Memory B cell (primary cell): ENCODE data around the gene ZEB1.

ENCODE experiments used
- ATAC-seq: fragments of 150-1000 bp; cut with Tn5 transposase; 2 replicates; pipeline ENCODE4 v1.10.0; 2021; ENCODE audit warnings: low read depth, mild to moderate bottlenecking, moderate library complexity
- DNase-seq, 2 donors: peaks; one replicate each; pipeline ENCODE4 v3.0.0; 2022; ENCODE audit warnings: low spot score in 2 of 2
- H3K27ac Mint-ChIP-seq: one replicate; pipeline ENCODE4 v1.8.0; 2022; ENCODE audit warnings: mild to moderate bottlenecking, moderate library complexity, mixed read lengths
- H3K27me3 Mint-ChIP-seq: one replicate; pipeline ENCODE4 v1.8.0; 2022; ENCODE audit warnings: mixed read lengths
- H3K36me3 Mint-ChIP-seq: one replicate; pipeline ENCODE4 v1.8.0; 2022; ENCODE audit warnings: mild to moderate bottlenecking, mixed read lengths
- H3K4me1 Mint-ChIP-seq: one replicate; pipeline ENCODE4 v1.8.0; 2022; ENCODE audit warnings: mixed read lengths
- H3K4me3 Mint-ChIP-seq: one replicate; pipeline ENCODE4 v1.8.0; 2022; ENCODE audit warnings: mild to moderate bottlenecking, moderate library complexity, mixed read lengths
- H3K9me3 Mint-ChIP-seq: one replicate; pipeline ENCODE4 v1.8.0; 2022; ENCODE audit warnings: mixed read lengths

The ZEB1 gene

GRCh38 chr10:31304291-31304970 lies 14.6 kb upstream of the ZEB1 start:
- Mint-ChIP-seq H3K9me3 (no peaks in the 10 kb centered on the region), H3K4me3 (no peak overlapping the region), H3K27ac (no peak overlapping the region), H3K4me1 (no peaks in the 10 kb centered on the region), H3K36me3 (peaks cover 3% of the 10 kb centered on the region), H3K27me3 (no peaks in the 10 kb centered on the region)
- ATAC-seq: no peak
- DNase-seq: no peak

GRCh38 chr10:31313396-31313795 lies 5.6 kb upstream of the ZEB1 start:
- Mint-ChIP-seq H3K9me3 (no peaks in the 10 kb centered on the region), H3K4me1 (peaks cover 13% of the 10 kb centered on the region), H3K4me3 (no peak overlapping the region), H3K27me3 (no peaks in the 10 kb centered on the region), H3K27ac (no peak overlapping the region), H3K36me3 (peaks cover 8% of the 10 kb centered on the region)
- no peak for DNase-seq
- ATAC-seq: no peak

GRCh38 chr10:31314256-31315150 lies 4.5 kb upstream of the ZEB1 start:
- Mint-ChIP-seq H3K4me1 (peaks cover 13% of the 10 kb centered on the region), H3K4me3 (no peak overlapping the region)

GRCh38 chr10:31315453-31315852 lies 3.6 kb upstream of the ZEB1 start:
- DNase-seq (no peak), ATAC-seq (no peak)
- H3K36me3 Mint-ChIP-seq: peaks cover 4% of the 10 kb centered on the region
- H3K27me3 Mint-ChIP-seq: no peaks in the 10 kb centered on the region
- H3K9me3 Mint-ChIP-seq: no peaks in the 10 kb centered on the region
- no peak overlapping the region for H3K4me3 Mint-ChIP-seq
- H3K4me1 Mint-ChIP-seq: peaks cover 13% of the 10 kb centered on the region
- no peak overlapping the region for H3K27ac Mint-ChIP-seq

More at GRCh38 chr10:31314256-31315150, 4.5 kb upstream of the ZEB1 start:
- H3K9me3 Mint-ChIP-seq: no peaks in the 10 kb centered on the region
- H3K27ac Mint-ChIP-seq: peak overlapping the region; percentile 51
- DNase-seq: no peak
- H3K27me3 Mint-ChIP-seq: no peaks in the 10 kb centered on the region
- ATAC-seq: no peak
- H3K36me3 Mint-ChIP-seq: peaks cover 5% of the 10 kb centered on the region

GRCh38 chr10:31317171-31317570 lies 1.8 kb upstream of the ZEB1 start:
- ATAC-seq (no peak), DNase-seq (no peak)
- Mint-ChIP-seq H3K9me3 (no peaks in the 10 kb centered on the region), H3K36me3 (no peaks in the 10 kb centered on the region), H3K4me1 (peaks cover 20% of the 10 kb centered on the region), H3K27me3 (no peaks in the 10 kb centered on the region), H3K27ac (peak overlapping the region; percentile 84), H3K4me3 (no peak overlapping the region)

- H3K27ac Mint-ChIP-seq: peak overlapping the region; percentile 92
- DNase-seq (no peak), ATAC-seq (no peak)
- H3K4me3 Mint-ChIP-seq: peak overlapping the region; percentile 97
- peaks cover 25% of the 10 kb centered on the region for H3K4me1 Mint-ChIP-seq
- H3K36me3 Mint-ChIP-seq: no peaks in the 10 kb centered on the region
- H3K9me3 Mint-ChIP-seq: no peaks in the 10 kb centered on the region
- no peaks in the 10 kb centered on the region for H3K27me3 Mint-ChIP-seq
Observed at GRCh38 chr10:31317652-31318381, 1.2 kb upstream of the ZEB1 start.

GRCh38 chr10:31318382-31318853 lies 598 bp upstream of the ZEB1 start:
- Mint-ChIP-seq H3K9me3 (no peaks in the 10 kb centered on the region), H3K36me3 (no peaks in the 10 kb centered on the region), H3K4me1 (peaks cover 26% of the 10 kb centered on the region), H3K27me3 (no peaks in the 10 kb centered on the region), H3K4me3 (peak overlapping the region; percentile 97), H3K27ac (peak overlapping the region; percentile 92)
- ATAC-seq: peak; percentile 71
- peak; percentile 72 to 79 for DNase-seq

GRCh38 chr10:31319602-31320549 lies 860 bp downstream of the ZEB1 start:
- DNase-seq (peak; percentile 52 to 63), ATAC-seq (peak; percentile 11)
- H3K36me3 Mint-ChIP-seq: no peaks in the 10 kb centered on the region
- H3K4me1 Mint-ChIP-seq: peaks cover 26% of the 10 kb centered on the region
- H3K27me3 Mint-ChIP-seq: no peaks in the 10 kb centered on the region
- peak overlapping the region; percentile 95 for H3K27ac Mint-ChIP-seq
- H3K4me3 Mint-ChIP-seq: peak overlapping the region; percentile 97
- no peaks in the 10 kb centered on the region for H3K9me3 Mint-ChIP-seq

GRCh38 chr10:31320550-31321211 lies 1.7 kb downstream of the ZEB1 start:
- H3K4me3 Mint-ChIP-seq: peak overlapping the region; percentile 92
- no peak for ATAC-seq
- H3K36me3 Mint-ChIP-seq: no peaks in the 10 kb centered on the region
- DNase-seq: peak; percentile 21 to 52
- peaks cover 26% of the 10 kb centered on the region for H3K4me1 Mint-ChIP-seq
- no peaks in the 10 kb centered on the region for H3K27me3 Mint-ChIP-seq
- no peaks in the 10 kb centered on the region for H3K9me3 Mint-ChIP-seq
- H3K27ac Mint-ChIP-seq: peak overlapping the region; percentile 95

- ATAC-seq (peak; percentile 16), DNase-seq (peak; percentile 26 to 31)
- peaks cover 28% of the 10 kb centered on the region for H3K4me1 Mint-ChIP-seq
- H3K36me3 Mint-ChIP-seq: no peaks in the 10 kb centered on the region
- H3K27ac Mint-ChIP-seq: peak overlapping the region; percentile 95
- no peaks in the 10 kb centered on the region for H3K9me3 Mint-ChIP-seq
- peak overlapping the region; percentile 92 for H3K4me3 Mint-ChIP-seq
- no peaks in the 10 kb centered on the region for H3K27me3 Mint-ChIP-seq
Observed at GRCh38 chr10:31321396-31321941, 2.5 kb downstream of the ZEB1 start.

- DNase-seq (no peak), ATAC-seq (no peak)
- Mint-ChIP-seq H3K27me3 (no peaks in the 10 kb centered on the region), H3K36me3 (no peaks in the 10 kb centered on the region), H3K27ac (peak overlapping the region; percentile 82), H3K4me3 (peak overlapping the region; percentile 37), H3K4me1 (peaks cover 28% of the 10 kb centered on the region), H3K9me3 (no peaks in the 10 kb centered on the region)
Observed at GRCh38 chr10:31322647-31323046, 3.6 kb downstream of the ZEB1 start.

GRCh38 chr10:31340343-31340742 lies 21.3 kb downstream of the ZEB1 start:
- no peak for DNase-seq
- no peaks in the 10 kb centered on the region for H3K27me3 Mint-ChIP-seq
- no peaks in the 10 kb centered on the region for H3K36me3 Mint-ChIP-seq
- no peak overlapping the region for H3K27ac Mint-ChIP-seq
- H3K4me3 Mint-ChIP-seq: no peak overlapping the region
- H3K4me1 Mint-ChIP-seq: peaks cover 12% of the 10 kb centered on the region
- ATAC-seq: no peak
- no peaks in the 10 kb centered on the region for H3K9me3 Mint-ChIP-seq
